Heart right ventricle (tissue), 16 donors: ENCODE results near the gene SPTBN5. TPM values are rescaled to one million over a fixed set of nuclear protein-coding genes. Genes with fewer than 3 reads are reported as not detected.

ENCODE experiments used
- ATAC-seq, 8 donors: fragments of 200-7000 bp; cut with Tn5 transposase; one replicate each; pipeline ENCODE4 v1.9.1; 2020; ENCODE audit warnings: mild to moderate bottlenecking in 8 of 8, moderate library complexity in 8 of 8, moderate number of reproducible peaks in 1 of 8
- DNase-seq, 2 donors: peaks; one replicate each; pipeline ENCODE4 v3.0.0-alpha.2; 2020
- H3K27ac ChIP-seq, 10 donors: fragments of 200-600 bp; sonication (generic) in 2 of 10; one replicate each; pipeline versions ENCODE4 v1.5.0 to v1.8.0; 2020 to 2022; ENCODE audit warnings: mild to moderate bottlenecking in 3 of 10
- H3K27me3 ChIP-seq, 7 donors: fragments of 200-600 bp; one replicate each; pipeline ENCODE4 v1.8.0; 2021 to 2022; ENCODE audit warnings: mild to moderate bottlenecking in 2 of 7
- H3K36me3 ChIP-seq, 9 donors: fragments of 200-600 bp; sonication (generic) in 1 of 9; one replicate each; pipeline versions ENCODE4 v1.5.0 to v1.8.0; 2020 to 2022; ENCODE audit warnings: mild to moderate bottlenecking in 2 of 9
- H3K4me1 ChIP-seq, 9 donors: fragments of 200-600 bp; sonication (generic) in 1 of 9; one replicate each; pipeline versions ENCODE4 v1.5.0 to v1.8.0; 2020 to 2022; ENCODE audit warnings: mild to moderate bottlenecking in 4 of 9
- H3K4me3 ChIP-seq, 10 donors: fragments of 200-600 bp; sonication (generic) in 2 of 10; one replicate each; pipeline versions ENCODE4 v1.5.0 to v1.8.0; 2020 to 2022; ENCODE audit warnings: mild to moderate bottlenecking in 7 of 10, moderate library complexity in 2 of 10
- H3K9me3 ChIP-seq, 11 donors: fragments of 200-600 bp in 10 of 11; sonication (generic) in 2 of 11; one replicate each; pipeline versions ENCODE4 v1.5.0 to v1.8.0; 2013 to 2022; ENCODE audit warnings: mild to moderate bottlenecking in 2 of 11, control low read depth in 1 of 11, moderate library complexity in 1 of 11
- CTCF ChIP-seq, 9 donors: fragments of 200-600 bp; sonication (generic) in 2 of 9; IDR thresholded peaks; one replicate each; pipeline versions ENCODE4 v1.5.0 to v1.8.0; 2021 to 2022; ENCODE audit warnings: antibody characterized with exemption in 9 of 9, mild to moderate bottlenecking in 5 of 9, moderate library complexity in 1 of 9
- WGBS, 2 donors: extraction: QIAGEN DNeasy Blood & Tissue Kit; methylation state at CpG; one replicate each; pipeline ENCODE4 v1.1.7; 2013; ENCODE audit warnings: inconsistent platforms in 1 of 2; 5-methylcytosine and 5-hydroxymethylcytosine counted together
- intact Hi-C, 10 donors: fragments of 100-400 bp; cut with DNase I; formaldehyde crosslinking; loops; one replicate each; pipeline versions ENCODE4 v1.11.1 to v1.14.2; 2022
- polyA plus RNA-seq, 2 donors: library from polyadenylated mRNA; stranded (reverse); fragments of 200-250 nt; gene quantifications; one replicate each; pipeline ENCODE4 v1.2.3, GENCODE V29; 2013
- total RNA-seq, 10 donors: library from RNA; stranded (reverse); fragmentation: NEBNext Ultra II Directional in 3 of 10; extraction: Animal tissue kit (Norgen Biotek cat#: 25700) in 3 of 10; gene quantifications; one replicate each; pipeline versions ENCODE4 v1.2.1 to v1.2.4, GENCODE V29; 2021 to 2023
- donor health status: Arrhythmogenic right ventricular cardiomyopathy.
- donor health status: ischemic (EF 13 %, LVEDD 7.1; RV severe dilation, severe dysfunction).
- donor health status: healthy with polysubstance abuse.
- donor health status: DM: no; HTN: yes; CAD: no.
- donor health status: DM: no; HTN: no; CAD: no.
- donor health status: ischemic (EF 25% LVEDD 6.9; RV normal size, moderate dysfunction).
- donor health status: ischemic (EF 25% LVEDD 5.7; RV mildly dilated, moderate dysfunction).
- donor health status: healthy.
- donor health status: DM: yes; HTN: yes; CAD: no.
- donor health status: Ischemic cardiomyopathy.
- donor health status: ischemic (EF 35%, LVEDD 5.7; RV mildly dilated, moderate dysfunction).
- donor health status: nonischemic (EF 11% LVEDD 7.7; RV severe dilation, severe dysfunction).
- donor health status: DM: yes; HTN: yes; CAD: no.
- donor health status: PGD.
- donor health status: ischemic (EF 29% LVEDD 5.4; RV normal size, mild dysfunction).
- donor health status: nonischemic (EF 23%, LVEDD 6.1; RV moderate dilation, normal function).

SPTBN5 gene
- total and polyA plus RNA-seq, 12 donors, result 0.94 to 8.7 (median 2.4) TPM

- H3K27me3 ChIP-seq, result peaks cover 0 to 16% (median 0%) of the 10 kb centered on the region in 7 donors
- no peak overlapping the region for H3K27ac ChIP-seq
- intact Hi-C loops, result no loop called here
- no peak overlapping the region for H3K4me3 ChIP-seq
- 95 to 96% methylated on average over 10 of the region's 10 CpGs for WGBS, 2 donors
- peaks cover 3 to 35% (median 23%) of the 10 kb centered on the region in 9 donors for H3K4me1 ChIP-seq
- no peaks in the 10 kb centered on the region for H3K9me3 ChIP-seq
- ATAC-seq, result no peak
- DNase-seq, result no peak
- TF ChIP-seq CTCF (IDR thresholded peaks at IDR 0.05), result no peak
- no peaks in the 10 kb centered on the region for H3K36me3 ChIP-seq
Observed at GRCh38 chr15:41879321-41879845, 14.5 kb downstream of the SPTBN5 start.

- peak in 1 of 2 donors; percentile 67 for DNase-seq
- TF ChIP-seq CTCF (IDR thresholded peaks at IDR 0.05), result no peak
- peak in 7 of 8 donors; percentile 24 to 75 (median 41) for ATAC-seq
Observed at GRCh38 chr15:41878355-41878699, 15.5 kb downstream of the SPTBN5 start.

GRCh38 chr15:41877631-41878354 lies 16.1 kb downstream of the SPTBN5 start:
- Histone ChIP-seq H3K9me3 (no peaks in the 10 kb centered on the region), H3K4me3 (no peak overlapping the region), H3K4me1 (peaks cover 3 to 27% (median 20%) of the 10 kb centered on the region in 9 donors), H3K27ac (peak overlapping the region in 1 of 10 donors; percentile 33), H3K36me3 (no peaks in the 10 kb centered on the region), H3K27me3 (peaks cover 0 to 16% (median 0%) of the 10 kb centered on the region in 7 donors)
- DNase-seq, result no peak
- intact Hi-C loops, result no loop called here
- WGBS, 2 donors, result 79 to 80% methylated on average over 13 of the region's 13 CpGs
- peak in 1 of 8 donors; percentile 12 for ATAC-seq
- TF ChIP-seq CTCF (IDR thresholded peaks at IDR 0.05), result no peak

More at GRCh38 chr15:41878355-41878699, 15.5 kb downstream of the SPTBN5 start:
- intact Hi-C loops, result no loop called here
- peak overlapping the region in 1 of 10 donors; percentile 33 for H3K27ac ChIP-seq
- H3K36me3 ChIP-seq, result no peaks in the 10 kb centered on the region
- H3K27me3 ChIP-seq, result peaks cover 0 to 16% (median 0%) of the 10 kb centered on the region in 7 donors
- no peak overlapping the region for H3K4me3 ChIP-seq
- peaks cover 3 to 32% (median 23%) of the 10 kb centered on the region in 9 donors for H3K4me1 ChIP-seq
- 71 to 77% methylated on average over 10 of the region's 10 CpGs for WGBS, 2 donors
- H3K9me3 ChIP-seq, result no peaks in the 10 kb centered on the region

GRCh38 chr15:41876689-41877088 lies 17.2 kb downstream of the SPTBN5 start:
- ATAC-seq, result no peak
- intact Hi-C loops, result no loop called here

More at GRCh38 chr15:41876689-41877088, 17.2 kb downstream of the SPTBN5 start:
- Histone ChIP-seq H3K4me1 (peaks cover under 1 to 16% (median 10%) of the 10 kb centered on the region in 9 donors), H3K4me3 (no peak overlapping the region), H3K9me3 (no peaks in the 10 kb centered on the region), H3K36me3 (no peaks in the 10 kb centered on the region), H3K27ac (no peak overlapping the region), H3K27me3 (peaks cover 0 to 8% (median 0%) of the 10 kb centered on the region in 7 donors)
- DNase-seq, result no peak
- WGBS, 2 donors, result 60 to 75% methylated on average over 12 of the region's 12 CpGs
- no peak for TF ChIP-seq CTCF (IDR thresholded peaks at IDR 0.05)
